Stimulated activated CD8-positive, alpha-beta memory T cell treated with anti-CD3 and anti-CD28 coated beads, Interleukin-4, amount 100 ng/mL, for 4 hours (primary cell): ENCODE measurements around the gene LAMA5.
"Not testable (repeated sequence)": the region's sequence is repeated elsewhere in the genome, so short reads cannot be mapped to it uniquely, and the experiment has no call there.

Experiments used
- DNase-seq, 2 donors: peaks; one replicate each; pipeline ENCODE4 v3.0.0-alpha.2; 2020; ENCODE audit warnings: low read depth in 2 of 2, low spot score in 1 of 2

Gene LAMA5

DNA sequence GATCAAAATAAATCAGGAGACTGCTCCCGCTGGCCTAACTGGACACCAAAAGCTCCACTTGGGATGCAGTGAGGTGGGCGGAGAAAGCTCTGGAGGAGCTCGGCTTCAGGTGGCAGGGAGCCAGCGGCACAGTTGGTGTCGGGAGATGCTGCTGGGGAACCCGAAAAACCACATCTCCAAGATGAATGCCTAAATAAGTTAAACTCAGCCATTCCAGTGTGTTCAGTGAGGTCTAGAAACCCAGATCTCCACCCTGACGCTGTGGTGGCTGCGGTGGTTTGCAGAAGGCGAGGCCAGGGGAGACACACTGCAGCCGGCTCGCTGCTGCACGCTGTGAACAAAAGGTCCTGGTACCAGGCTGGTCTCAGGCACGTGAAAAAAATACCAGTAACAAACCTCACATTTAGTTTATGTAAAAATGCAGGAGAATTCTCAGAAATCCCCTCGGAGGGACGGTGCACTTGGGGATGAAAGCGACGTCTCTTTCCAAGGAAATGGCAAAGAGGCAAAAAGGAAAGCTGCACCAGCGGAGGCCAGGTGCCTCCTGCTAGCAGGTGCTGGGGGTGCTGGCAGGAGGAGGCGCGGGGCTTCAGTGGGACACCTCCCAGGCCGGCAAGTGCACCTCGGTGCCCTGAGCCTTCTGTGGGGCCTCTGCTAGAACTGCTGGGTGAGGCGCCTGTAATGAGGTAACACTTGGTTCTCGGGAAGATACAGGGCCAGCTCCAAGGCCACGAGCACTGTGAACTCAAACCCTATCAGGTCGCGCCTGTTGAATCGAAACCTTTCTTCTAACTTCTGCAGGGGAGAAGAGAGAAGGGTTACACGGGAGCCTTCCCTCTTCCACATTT is 23.4 kb upstream of the LAMA5 start:
- DNase-seq: no peak

DNA sequence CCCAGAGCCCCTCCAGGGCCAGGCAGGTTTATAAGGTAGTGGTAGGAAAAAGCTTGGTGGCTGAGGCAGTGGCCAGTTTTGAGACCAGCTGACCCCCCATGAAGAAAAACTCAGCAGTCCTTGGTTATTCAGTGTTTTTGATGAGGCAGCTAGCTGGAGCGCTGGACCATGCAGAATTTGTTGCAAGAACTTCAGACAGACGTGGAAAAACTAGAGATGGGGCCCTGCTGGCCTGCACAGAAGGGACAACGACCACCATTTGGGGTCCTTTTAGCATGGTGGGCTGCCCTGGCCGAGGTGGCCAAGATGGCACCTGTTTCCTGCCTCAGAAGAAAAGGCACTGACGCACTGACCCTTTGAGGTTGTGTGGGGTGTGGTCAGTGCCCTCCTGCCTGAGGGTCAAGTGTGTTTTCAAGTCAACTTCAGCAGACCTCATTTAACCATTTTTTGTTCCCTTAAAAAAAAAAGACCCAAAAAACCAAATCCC is 22.5 kb upstream of the LAMA5 start:
- DNase-seq: no peak

DNA sequence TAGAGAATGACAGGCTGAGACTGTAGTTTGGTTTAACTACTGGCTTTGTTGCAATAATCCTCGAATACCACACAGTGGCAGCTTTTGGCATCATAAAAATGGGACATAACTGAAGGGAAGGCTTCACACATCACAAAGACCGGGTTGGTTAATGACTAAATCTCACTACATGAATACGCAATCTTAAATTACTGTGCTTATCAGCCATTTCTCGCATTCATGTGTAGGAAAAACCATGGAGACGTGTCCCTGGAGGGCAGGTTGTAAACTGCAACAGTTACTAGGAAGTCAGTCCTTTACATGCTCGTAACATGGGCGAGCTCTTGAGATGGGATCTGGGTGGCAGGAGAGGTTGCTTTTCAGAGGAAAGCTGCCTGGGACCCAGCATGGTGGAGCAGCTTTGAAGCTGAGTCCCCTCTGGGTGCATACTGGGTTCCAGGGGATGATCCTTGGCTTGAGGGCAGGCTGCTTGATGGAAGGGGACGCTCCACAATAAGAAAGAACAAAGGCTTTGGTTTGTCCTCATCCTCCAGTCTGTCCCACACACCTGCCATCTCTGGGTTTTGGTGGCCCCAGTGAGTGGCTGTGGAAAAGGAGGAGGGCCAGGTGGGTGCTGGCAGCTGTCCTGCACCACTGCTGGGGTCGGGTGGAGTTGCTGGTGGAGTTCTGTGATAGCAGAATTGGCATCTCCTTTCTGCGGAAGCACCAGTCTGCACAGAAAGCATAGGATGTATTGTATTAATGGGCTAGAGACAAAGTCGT is 21.9 kb upstream of the LAMA5 start:
- DNase-seq: no peak

DNA sequence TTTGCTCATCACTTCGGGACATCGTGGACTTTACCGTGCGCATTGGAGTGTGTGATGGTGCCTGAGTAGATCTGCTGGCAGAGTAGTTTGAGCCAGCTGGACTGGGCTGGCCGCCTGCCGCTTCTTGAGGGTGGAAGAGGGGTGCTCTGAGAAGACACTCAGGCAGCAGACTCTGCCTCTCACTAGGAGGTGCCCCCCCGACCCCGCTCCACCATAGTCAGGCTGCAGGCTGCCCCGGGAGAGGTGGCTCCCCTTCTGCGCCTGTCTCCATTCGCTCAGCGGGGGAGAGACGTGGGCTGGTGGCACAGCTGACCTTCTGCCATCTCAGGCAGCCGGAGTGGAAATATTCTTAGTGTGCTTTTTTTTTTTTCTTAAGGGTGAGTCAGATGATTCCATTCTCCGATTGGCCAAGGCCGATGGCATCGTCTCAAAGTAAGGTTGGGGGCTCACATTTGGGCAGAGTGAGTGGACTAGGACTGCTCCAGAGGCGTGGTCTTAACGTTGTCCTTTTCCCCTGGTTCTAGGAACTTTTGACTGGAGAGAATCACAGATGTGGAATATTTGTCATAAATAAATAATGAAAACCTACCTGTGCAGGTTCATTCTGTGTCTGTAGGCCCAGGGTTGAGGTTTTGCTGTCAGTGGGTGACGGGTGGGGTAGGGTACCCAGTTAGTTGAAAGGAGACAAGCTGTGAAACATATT is 21.0 kb upstream of the LAMA5 start:
- DNase-seq: no peak

DNA sequence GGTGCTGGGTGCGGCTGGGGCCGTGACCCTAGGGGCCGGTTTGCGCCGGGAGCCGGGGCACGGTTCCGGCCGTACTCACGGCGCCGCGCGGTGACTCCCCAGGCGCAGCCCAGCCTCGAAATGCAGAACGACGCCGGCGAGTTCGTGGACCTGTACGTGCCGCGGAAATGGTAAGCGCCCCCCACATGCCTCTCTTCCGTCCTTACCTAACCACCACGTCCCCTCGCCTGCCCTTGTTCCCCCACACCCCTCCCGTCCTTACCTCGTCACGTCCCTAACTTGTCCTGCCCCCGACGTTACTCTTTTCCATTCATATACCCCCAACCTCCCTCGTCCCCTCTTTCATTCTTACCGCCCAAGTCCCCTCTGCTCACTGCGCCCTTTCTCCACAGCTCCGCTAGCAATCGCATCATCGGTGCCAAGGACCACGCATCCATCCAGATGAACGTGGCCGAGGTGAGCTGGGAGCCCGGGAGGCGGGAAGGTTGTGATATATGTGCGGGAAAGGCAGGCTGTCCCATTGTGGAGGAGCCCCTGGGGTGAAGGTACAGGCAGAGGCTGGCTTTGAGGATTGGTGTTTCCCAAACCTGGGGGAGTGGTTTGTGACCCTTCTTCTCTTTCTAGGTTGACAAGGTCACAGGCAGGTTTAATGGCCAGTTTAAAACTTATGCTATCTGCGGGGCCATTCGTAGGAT is 20.3 kb upstream of the LAMA5 start:
- DNase-seq: no peak

DNA sequence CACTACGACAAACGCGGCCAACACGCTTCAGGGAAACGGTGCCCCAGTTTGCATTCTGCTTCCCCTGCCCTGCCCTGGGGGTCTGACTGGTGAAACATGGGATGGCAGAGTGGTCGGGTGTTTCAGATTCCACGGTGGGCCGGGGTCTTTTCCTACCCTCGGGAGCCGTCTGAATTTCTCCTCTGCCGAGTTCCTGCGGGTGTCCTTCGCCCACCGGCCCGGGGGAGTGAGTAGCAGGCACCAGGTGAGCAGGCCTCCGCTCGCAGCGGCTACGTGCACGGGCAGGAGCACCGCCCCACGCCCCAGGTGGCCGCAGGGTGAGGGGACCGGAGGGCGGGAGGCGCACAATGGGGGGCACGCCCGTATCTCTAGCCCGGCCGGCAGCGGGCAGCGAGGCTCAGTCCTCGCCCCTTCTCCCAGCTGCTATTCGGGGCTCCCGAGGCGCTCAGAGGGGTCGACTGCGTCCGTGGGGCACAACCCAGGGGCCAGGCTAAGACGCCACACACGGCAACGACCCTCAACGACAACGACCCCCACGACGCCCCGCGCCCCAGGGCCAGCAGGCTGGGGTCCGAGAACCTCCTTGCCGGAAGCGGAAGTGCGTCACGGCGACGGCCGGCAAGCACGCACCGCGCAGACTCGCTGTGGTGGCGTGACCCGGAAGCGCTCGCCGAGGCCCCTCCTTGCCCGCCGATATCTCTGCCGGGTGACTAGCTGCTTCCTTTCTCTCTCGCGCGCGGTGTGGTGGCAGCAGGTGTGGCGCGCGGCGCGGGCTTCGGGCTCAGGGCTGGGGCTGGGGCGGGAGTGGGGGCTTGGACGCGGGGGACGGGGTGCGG is 19.5 kb upstream of the LAMA5 start, which contains the start of gene RPS21:
TSS of gene RPS21 (plus strand) at position 721 of the 836 bp plus-strand sequence. CDS start 236 bp downstream, outside the sequence.
- peak; percentile 70 to 85 for DNase-seq

DNA sequence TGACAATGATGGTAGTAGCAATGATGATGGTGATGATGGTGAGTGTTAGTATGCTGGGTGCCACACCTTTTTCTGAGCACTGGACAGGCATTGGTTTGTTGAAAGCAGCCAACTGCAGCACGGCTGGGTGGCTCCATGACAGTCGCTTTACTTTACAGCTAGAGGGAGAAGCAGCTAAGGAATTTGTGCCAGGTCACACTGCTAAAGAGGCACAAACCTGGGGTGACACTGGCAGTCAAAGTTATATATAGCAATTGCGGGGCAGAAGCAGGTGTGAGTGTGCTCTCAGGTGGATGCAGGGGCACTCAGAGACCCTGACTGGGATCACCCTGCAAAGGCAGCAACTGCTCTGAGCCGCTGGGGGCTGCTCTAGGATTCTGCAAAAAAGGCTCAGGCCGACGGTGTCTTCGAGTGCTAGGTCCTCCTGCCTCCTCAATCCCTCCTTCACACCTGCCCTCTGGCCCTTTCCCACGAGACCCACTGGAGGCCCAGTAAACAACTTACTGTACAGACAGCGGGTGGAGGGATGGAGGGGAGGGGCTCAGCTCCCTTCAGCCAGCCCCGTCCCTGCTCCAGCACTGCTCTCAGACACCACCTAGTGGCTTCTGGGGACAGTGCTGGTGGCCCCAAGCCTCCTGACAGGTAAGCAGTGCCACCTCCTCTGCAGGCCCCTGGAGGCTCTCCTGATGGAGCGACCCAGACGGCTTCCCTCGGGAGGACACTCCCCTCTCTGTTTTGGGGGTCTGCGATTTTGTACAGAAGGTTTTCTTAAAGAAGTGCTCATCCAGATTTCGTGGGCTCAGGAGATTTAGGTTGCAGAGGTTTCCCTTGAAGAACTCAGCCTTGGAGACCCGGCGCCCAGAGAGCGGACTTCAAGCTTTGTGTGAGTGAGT is 15.4 kb upstream of the LAMA5 start:
- DNase-seq: peak; percentile 56 to 59

DNA sequence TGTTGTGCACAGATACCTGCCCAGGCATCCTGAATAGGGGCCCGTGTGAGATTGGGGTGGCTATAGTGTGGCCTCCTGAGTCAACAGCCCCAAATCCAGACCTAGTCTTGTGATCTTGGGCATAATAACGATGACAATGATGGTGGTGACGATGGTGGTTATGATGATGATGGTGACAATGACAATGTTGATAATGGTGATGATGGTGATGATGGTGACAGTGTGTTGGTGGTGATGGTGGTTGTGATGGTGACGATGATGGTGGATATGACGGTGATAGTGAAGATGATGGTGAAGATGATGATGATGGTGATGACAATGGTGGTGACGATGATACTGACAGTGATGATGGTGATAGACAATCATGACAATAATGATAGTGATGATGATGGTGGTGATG is 14.7 kb upstream of the LAMA5 start:
- no peak for DNase-seq

DNA sequence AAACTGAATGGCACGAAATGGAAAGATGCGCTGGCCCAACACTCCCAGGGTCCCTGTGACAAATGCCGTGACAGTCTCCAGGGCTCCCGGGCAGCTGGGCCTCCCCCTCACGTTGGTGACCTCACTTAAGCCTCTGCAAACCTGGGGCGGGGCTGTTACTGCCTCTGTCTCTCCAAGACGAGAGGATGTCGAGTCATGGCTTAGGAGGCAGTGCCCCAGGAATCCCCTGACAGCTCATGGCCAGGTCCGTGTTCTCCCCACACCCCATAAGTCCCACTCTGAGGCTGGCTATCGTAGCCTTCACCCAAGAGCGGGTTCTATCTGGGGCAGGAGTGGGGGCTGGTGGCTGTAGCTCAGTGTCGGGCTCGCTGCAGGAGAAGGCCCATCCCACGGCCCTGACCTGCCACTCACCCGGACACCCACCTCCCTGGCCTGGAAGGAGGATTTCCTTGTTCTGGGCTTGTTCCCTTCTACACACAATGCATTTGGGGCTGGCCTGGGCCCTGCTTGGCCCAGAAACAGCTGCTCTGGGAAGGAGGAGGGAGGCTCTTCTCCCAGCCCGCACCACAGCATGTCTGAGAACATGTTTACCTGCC is 14.2 kb upstream of the LAMA5 start:
- no peak for DNase-seq

DNA sequence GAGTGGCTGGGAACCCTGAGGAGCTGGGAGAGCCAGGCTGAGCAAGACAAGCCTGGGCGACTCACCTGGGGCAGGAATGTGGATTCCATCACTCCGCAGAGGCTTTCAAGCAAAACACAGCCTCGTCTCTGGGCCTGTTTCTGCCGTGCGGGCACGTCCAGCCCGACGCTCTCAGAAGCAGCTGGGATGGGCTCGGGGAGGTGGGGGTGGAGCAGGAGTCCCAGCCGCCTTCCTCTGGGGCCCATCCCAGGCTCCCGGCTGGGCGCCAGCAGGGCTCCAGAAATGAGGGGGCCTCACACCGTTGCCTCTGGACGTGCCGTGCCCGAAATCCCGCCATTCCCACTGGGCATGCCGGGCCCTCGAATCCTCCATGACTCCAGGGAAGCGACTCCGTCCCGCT is 11.1 kb upstream of the LAMA5 start:
- DNase-seq: no peak

DNA sequence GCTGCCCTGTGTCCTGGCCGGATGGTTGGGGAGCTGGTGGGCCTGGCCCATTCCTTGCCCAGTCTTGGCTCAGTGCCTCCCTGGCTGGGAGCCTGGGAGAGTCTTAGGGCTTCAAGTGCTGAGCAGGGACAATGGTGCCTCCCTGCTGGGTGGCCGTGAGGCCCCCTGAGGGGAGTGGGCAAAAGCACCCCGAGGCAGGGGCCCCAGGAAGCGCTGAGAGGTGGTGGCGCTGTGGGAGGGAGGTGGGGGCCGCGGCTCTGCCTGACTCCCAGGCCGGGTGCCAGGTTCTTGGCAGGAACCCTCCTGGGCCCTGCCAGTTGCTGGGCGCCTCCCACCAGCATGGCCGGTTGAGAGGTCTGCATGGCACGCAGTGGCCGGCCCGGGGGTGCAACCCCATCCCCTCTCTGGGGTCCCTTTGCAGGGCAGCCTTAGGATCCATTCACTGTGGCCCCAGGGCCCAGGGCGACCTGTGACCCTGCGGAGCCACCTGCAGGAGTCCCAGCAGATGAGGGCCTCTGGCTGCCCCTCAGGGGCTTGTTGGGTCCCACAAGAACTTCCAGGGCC is 10.6 kb upstream of the LAMA5 start:
- no peak for DNase-seq

DNA sequence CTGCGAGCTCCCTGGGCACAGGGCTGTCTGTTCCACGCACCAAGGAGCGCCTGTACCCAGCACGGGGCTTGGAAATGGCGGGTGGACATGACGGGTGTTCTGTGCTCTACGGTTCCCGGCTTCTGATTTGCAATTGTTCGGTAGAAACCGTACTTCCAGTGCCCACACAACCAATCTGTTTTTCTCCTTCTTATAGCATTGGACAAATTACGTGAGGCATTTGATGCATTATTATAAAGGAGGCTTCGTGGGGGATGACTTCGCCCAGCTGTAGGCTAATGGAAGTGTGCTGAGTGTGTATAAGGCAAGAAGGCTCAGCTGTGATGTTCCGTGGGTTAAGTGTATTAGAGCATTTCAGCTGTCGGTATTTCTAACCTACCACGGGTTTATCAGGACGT is 10.0 kb upstream of the LAMA5 start:
- no peak for DNase-seq

DNA sequence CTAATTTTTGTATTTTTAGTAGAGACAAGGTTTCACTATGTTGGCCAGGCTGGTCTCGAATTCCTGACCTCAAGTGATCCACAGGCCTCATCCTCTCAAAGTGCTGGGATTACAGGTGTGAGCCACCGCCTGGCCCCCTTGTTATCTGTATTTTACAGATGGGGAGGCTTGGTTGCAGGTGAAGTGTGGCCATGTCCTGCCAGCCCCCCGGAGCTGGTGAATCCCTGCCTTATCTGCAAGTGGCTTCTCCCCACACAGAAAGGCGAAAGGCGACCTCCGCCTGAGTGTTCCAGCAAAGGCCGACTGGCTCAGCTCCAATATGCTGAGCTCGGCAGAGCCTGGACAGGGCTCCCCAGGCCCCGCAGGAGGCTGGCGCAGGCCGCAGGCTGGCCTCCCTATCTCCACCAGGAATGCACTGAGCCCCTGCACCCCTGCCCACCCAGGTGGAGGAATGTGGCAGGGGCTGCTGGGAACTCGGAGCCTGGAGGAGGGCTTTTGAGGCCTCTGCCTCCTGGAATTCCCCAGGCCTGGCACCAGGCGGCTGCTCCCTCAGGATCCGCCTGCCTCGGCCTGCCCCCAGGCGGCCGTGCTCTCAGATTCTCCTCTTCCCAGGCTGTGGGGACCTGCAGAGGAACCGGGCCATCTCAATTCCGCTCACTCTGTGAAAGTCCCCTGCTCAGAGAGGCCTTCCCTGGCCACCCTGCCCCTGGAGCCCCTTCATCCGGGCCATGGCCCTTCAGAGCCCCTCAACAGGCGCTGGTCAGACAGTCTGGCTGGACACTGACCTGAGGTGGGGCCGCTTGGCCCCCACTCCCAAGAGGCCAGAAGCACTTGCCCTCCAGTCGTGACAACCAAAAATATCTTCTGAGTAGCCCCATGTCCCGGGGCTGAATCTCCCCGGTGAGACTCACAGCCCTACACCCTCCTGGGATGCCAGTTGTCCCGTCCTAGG is 9.3 kb upstream of the LAMA5 start:
- no peak for DNase-seq

DNA sequence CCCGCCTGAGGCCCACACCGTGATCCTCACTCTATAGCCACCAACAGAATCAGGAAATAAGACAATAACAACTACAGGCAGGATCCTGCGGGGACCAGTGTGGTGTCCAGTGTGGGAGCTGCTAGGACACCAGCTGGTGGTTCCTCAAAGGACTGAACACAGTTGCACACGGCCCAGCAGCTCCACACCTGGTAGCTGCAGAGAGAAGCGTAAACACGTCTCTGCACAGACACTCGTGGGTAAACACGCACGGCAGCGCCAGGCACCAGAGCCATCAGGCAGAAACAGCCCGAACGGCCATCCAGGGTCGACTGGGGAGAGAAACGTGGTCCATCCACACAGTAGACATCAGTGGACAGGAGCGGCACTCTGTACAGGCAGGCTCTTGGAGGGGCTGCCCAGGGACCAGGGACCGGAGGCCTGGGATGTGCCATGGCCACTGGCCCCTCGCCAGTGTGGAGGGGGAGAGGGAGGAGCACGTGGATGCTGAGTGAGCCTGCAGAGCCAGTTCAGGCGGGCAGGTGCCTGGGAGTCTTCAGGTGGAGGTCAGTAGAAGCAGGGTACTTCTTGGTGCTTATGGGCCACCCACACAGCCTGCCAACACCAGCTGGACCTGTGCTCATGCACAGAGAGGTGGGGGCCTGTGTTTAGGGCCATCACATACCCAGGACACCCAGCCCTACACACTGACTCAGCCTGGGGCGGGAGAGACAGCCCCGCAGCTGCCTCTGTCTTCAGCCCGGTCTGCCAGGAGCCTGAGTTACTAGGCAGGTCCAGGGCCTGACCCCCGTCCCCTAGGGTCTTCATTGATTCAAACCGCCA is 7.4 kb upstream of the LAMA5 start:
- no peak for DNase-seq

DNA sequence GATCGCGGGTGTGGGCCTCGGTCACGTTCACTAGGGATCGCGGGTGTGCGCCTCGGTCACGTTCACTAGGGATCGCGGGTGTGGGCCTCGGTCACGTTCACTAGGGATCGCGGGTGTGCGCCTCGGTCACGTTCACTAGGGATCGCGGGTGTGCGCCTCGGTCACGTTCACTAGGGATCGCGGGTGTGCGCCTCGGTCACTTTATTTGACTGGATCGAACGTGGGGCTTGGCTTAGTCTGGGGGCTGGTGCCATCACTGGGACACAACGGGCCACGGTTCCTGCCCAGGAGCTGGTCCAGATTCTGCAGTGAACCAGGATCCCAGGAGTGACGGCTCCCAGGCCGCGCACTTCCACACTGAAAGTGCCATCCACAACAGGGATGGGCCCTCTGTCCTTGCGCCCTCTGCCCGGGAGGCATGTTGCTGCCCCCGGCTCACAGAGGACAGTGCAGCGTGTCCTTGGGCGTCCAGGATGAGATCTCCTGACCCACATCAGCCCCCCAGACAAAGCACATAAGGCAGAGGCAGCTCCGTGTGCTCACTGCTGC is 6.6 kb upstream of the LAMA5 start:
- DNase-seq: not testable (repeated sequence)
